Endothelial cell of hepatic sinusoid (primary cell): ENCODE measurements around the gene CLDN24.

Source experiments
- in situ Hi-C: cut with HindIII; loops from 2 replicates; pipeline ENCODE4 v1.10.0; 2017; ENCODE audit warnings: low sequenced_read_pairs

CLDN24 gene

GRCh38 chr4:183324619-183325018 lies 2.4 kb upstream of the CLDN24 start:
- in situ Hi-C loops: loop anchor here (5.0 kb wide), 2 partner anchors 33 to 63 kb away; no protein-coding TSS in a partner anchor

GRCh38 chr4:183324056-183324455 lies 1.8 kb upstream of the CLDN24 start:
- in situ Hi-C loops: loop anchor here (5.0 kb wide), 1 partner anchor 33 kb away; no protein-coding TSS in a partner anchor

- in situ Hi-C loops: loop anchor here (5.0 kb wide), 1 partner anchor 34 kb away; no protein-coding TSS in a partner anchor
Measured at GRCh38 chr4:183323295-183323694, 1.1 kb upstream of the CLDN24 start.

GRCh38 chr4:183321516-183321915 lies 710 bp downstream of the CLDN24 start:
- in situ Hi-C loops: loop anchor here (5.0 kb wide), 1 partner anchor 36 kb away; no protein-coding TSS in a partner anchor

- in situ Hi-C loops: loop anchor here (5.0 kb wide), 1 partner anchor 36 kb away; no protein-coding TSS in a partner anchor
Measured at GRCh38 chr4:183321079-183321478, 1.1 kb downstream of the CLDN24 start.

- in situ Hi-C loops: loop anchor here (5.0 kb wide), 1 partner anchor 37 kb away; no protein-coding TSS in a partner anchor
Measured at GRCh38 chr4:183320211-183321059, 1.8 kb downstream of the CLDN24 start, which contains the start of gene CLDN22. TSS of gene CLDN22 (minus strand) at chr4:183320276. CDS start at chr4:183320218, 58 bp downstream.

GRCh38 chr4:183318656-183319055 lies 3.6 kb downstream of the CLDN24 start:
- in situ Hi-C loops: no loop called here

- in situ Hi-C loops: no loop called here
Measured at GRCh38 chr4:183314806-183315205, 7.4 kb downstream of the CLDN24 start.

- in situ Hi-C loops: no loop called here
Measured at GRCh38 chr4:183314336-183314735, 7.9 kb downstream of the CLDN24 start.

- in situ Hi-C loops: no loop called here
Measured at GRCh38 chr4:183312841-183313240, 9.4 kb downstream of the CLDN24 start.

- in situ Hi-C loops: no loop called here
Measured at GRCh38 chr4:183306811-183307210, 15.4 kb downstream of the CLDN24 start.

- in situ Hi-C loops: no loop called here
Measured at GRCh38 chr4:183304538-183304937, 17.7 kb downstream of the CLDN24 start.

- in situ Hi-C loops: no loop called here
Measured at GRCh38 chr4:183304067-183304466, 18.2 kb downstream of the CLDN24 start.

GRCh38 chr4:183303301-183303700 lies 18.9 kb downstream of the CLDN24 start:
- in situ Hi-C loops: no loop called here

GRCh38 chr4:183300655-183301054 lies 21.6 kb downstream of the CLDN24 start:
- in situ Hi-C loops: no loop called here

GRCh38 chr4:183300070-183300469 lies 22.2 kb downstream of the CLDN24 start:
- in situ Hi-C loops: no loop called here

GRCh38 chr4:183299464-183299863 lies 22.8 kb downstream of the CLDN24 start:
- in situ Hi-C loops: no loop called here

- in situ Hi-C loops: no loop called here
Measured at GRCh38 chr4:183297675-183298074, 24.6 kb downstream of the CLDN24 start.

GRCh38 chr4:183295711-183296110 lies 26.5 kb downstream of the CLDN24 start:
- in situ Hi-C loops: no loop called here

GRCh38 chr4:183291070-183291469 lies 31.2 kb downstream of the CLDN24 start:
- in situ Hi-C loops: no loop called here

GRCh38 chr4:183289688-183290087 lies 32.5 kb downstream of the CLDN24 start:
- in situ Hi-C loops: no loop called here

- in situ Hi-C loops: no loop called here
Measured at GRCh38 chr4:183288955-183289354, 33.3 kb downstream of the CLDN24 start.
